SK-N-MC (cell line): ENCODE measurements around the gene C22orf15.

Experiments used
- DNase-seq: peaks from one replicate; pipeline ENCODE4 v3.0.0-alpha.2; 2011; ENCODE audit warnings: low read depth, low spot score
- H3K27ac ChIP-seq: fragments of 200-600 bp; sonication (generic); 2 replicates; pipeline ENCODE4 v1.5.1; 2016; ENCODE audit warnings: mixed run types
- H3K36me3 ChIP-seq: fragments of 200-600 bp; sonication (generic); 2 replicates; pipeline ENCODE4 v1.6.1; 2017; ENCODE audit warnings: antibody characterized with exemption, low read length, mixed read lengths; ENCODE audit not compliant: insufficient read depth
- H3K4me3 ChIP-seq: fragments of 200-600 bp; sonication (generic); 2 replicates; pipeline ENCODE4 v1.5.1; 2016
- H3K9ac ChIP-seq: fragments of 200-600 bp; sonication (generic); 2 replicates; pipeline ENCODE4 v1.8.0; 2017; ENCODE audit warnings: mixed run types, mixed read lengths; ENCODE audit not compliant: insufficient read length
- H3K9me3 ChIP-seq: fragments of 200-600 bp; sonication (generic); 2 replicates; pipeline ENCODE4 v1.6.1; 2017; ENCODE audit warnings: low read depth, mild to moderate bottlenecking, antibody characterized with exemption, low read length, moderate library complexity, mixed read lengths
- EZH2 ChIP-seq: fragments of 200-600 bp; sonication (generic); IDR thresholded peaks from one replicate; pipeline ENCODE4 v1.6.1; 2017; ENCODE audit warnings: antibody characterized with exemption
- FOXP2 ChIP-seq: optimal IDR thresholded peaks from 2 replicates; pipeline ENCODE3; 2011; ENCODE audit warnings: mild to moderate bottlenecking, moderate library complexity; ENCODE audit not compliant: insufficient read depth; ENCODE audit errors: extremely low read length, control extremely low read depth
- POLR2AphosphoS5 ChIP-seq: IDR thresholded peaks from 2 replicates; pipeline ENCODE4 v1.6.1; 2012; ENCODE audit warnings: mild to moderate bottlenecking, low read depth, low read length, borderline replicate concordance

The C22orf15 gene

DNA sequence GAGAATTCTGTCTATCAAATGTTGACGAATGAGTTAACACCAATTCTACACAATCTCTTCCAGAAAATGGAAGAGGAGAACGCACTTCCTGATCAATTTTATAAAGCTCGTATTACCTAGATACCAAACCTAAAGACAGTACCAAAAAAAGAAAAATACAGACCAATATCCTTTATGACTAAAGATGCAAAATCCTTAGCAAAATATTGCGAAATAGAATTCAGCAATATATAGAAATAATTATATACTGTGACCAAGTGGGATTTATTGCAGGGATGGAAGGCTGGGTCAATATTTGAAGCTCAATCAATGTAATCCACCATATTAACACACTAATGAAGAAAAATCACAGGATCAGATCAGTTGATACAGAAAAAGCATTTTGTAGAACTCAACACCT, 49.6 kb downstream of the C22orf15 start:
- Histone ChIP-seq H3K9ac (no peak overlapping the region), H3K36me3 (peaks cover 51% of the 10 kb centered on the region), H3K4me3 (no peak overlapping the region), H3K9me3 (no peaks in the 10 kb centered on the region), H3K27ac (no peak overlapping the region)
- TF ChIP-seq POLR2AphosphoS5 (no peak), FOXP2 (no peak), EZH2 (no peak)
- no peak for DNase-seq
